HepG2 (cell line): ENCODE measurements around the gene CEL.
"Not testable (repeated sequence)": the region's sequence is repeated elsewhere in the genome, so short reads cannot be mapped to it uniquely, and the experiment has no call there.

Source experiments
- BCL6 ChIP-seq: IDR thresholded peaks from 2 replicates; pipeline ENCODE4 v1.6.1; 2016; ENCODE audit warnings: missing genetic modification reagents, missing compliant biosample characterization
- EP300 ChIP-seq, 3 experiments: sonication (generic) in 1 of 3; formaldehyde crosslinking in 1 of 3; IDR thresholded peaks; 2 replicates each; pipeline versions ENCODE4 v1.5.1 to v1.6.1; 2011 to 2020; ENCODE audit warnings: low read depth in 2 of 3, low read length in 2 of 3, borderline replicate concordance in 1 of 3, improper control_type of control experiment in 1 of 3, mild to moderate bottlenecking in 1 of 3, missing genetic modification reagents in 1 of 3, moderate library complexity in 1 of 3
- GATAD2A ChIP-seq: IDR thresholded peaks from 2 replicates; pipeline ENCODE4 v1.6.1; 2016
- HDAC6 ChIP-seq: fragments of 200-600 bp; sonication (generic); IDR thresholded peaks from 2 replicates; pipeline ENCODE4 v1.7.0; 2017; ENCODE audit warnings: mild to moderate bottlenecking, antibody characterized with exemption, low read length, low read depth
- YY1 ChIP-seq: IDR thresholded peaks from 2 replicates; pipeline ENCODE4 v1.6.1; 2011; ENCODE audit warnings: low read length, low read depth, moderate library complexity, mild to moderate bottlenecking; ENCODE audit not compliant: insufficient read depth, insufficient replicate concordance
- ZNF768 ChIP-seq: sonication (generic); formaldehyde crosslinking; IDR thresholded peaks from 2 replicates; pipeline ENCODE4 v1.4.0; 2020; ENCODE audit warnings: missing genetic modification reagents

DNA sequence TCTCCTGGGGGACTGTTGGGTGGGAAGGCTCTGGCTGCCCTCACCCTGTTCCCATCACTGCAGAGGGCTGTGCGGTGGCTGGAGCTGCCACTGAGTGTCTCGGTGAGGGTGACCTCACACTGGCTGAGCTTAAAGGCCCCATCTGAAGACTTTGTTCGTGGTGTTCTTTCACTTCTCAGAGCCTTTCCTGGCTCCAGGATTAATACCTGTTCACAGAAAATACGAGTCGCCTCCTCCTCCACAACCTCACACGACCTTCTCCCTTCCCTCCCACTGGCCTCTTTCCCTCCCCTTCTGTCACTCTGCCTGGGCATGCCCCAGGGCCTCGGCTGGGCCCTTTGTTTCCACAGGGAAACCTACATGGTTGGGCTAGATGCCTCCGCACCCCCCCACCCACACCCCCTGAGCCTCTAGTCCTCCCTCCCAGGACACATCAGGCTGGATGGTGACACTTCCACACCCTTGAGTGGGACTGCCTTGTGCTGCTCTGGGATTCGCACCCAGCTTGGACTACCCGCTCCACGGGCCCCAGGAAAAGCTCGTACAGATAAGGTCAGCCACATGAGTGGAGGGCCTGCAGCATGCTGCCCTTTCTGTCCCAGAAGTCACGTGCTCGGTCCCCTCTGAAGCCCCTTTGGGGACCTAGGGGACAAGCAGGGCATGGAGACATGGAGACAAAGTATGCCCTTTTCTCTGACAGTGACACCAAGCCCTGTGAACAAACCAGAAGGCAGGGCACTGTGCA, 590 bp upstream of the CEL start:
- not testable (repeated sequence) for TF ChIP-seq GATAD2A (CRISPR knock-in tag); YY1; ZNF768 (CRISPR knock-in tag); BCL6; HDAC6; EP300 (IDR thresholded peaks at IDR 0.05; ENCODE audit: low read depth in 2 of 2, low read length in 2 of 2); EP300 (CRISPR knock-in tag; IDR thresholded peaks at IDR 0.05; ENCODE audit: borderline replicate concordance)
